Osteoblast (primary cell): ENCODE results near the gene DONSON. TPM values are rescaled to one million over a fixed set of nuclear protein-coding genes. Genes with fewer than 3 reads are reported as not detected.

Source experiments
- DNase-seq: peaks from one replicate; pipeline ENCODE4 v3.0.0; 2011; ENCODE audit warnings: low spot score, mixed read lengths; ENCODE audit not compliant: insufficient read length; ENCODE audit errors: missing footprints
- H2AFZ ChIP-seq: 2 replicates; pipeline ENCODE4 v1.6.0; 2011; ENCODE audit warnings: mild to moderate bottlenecking, low read length
- H3K27ac ChIP-seq: 2 replicates; pipeline ENCODE4 v1.5.1; 2011; ENCODE audit warnings: mild to moderate bottlenecking, low read depth, low read length, moderate library complexity
- H3K27me3 ChIP-seq: 2 replicates; pipeline ENCODE4 v1.6.0; 2012; ENCODE audit warnings: mild to moderate bottlenecking, control low read depth, inconsistent platforms, low read length, moderate library complexity; ENCODE audit not compliant: insufficient read depth
- H3K36me3 ChIP-seq: 2 replicates; pipeline ENCODE4 v1.5.1; 2011; ENCODE audit warnings: mild to moderate bottlenecking, low read length, control low read depth, moderate library complexity; ENCODE audit not compliant: insufficient read depth
- H3K4me1 ChIP-seq: 2 replicates; pipeline ENCODE4 v1.5.1; 2011; ENCODE audit warnings: mild to moderate bottlenecking, low read length, control low read depth, moderate library complexity; ENCODE audit not compliant: insufficient read depth
- H3K4me2 ChIP-seq: 2 replicates; pipeline ENCODE4 v1.6.0; 2011; ENCODE audit warnings: mild to moderate bottlenecking, low read length; ENCODE audit not compliant: insufficient read depth
- H3K4me3 ChIP-seq: fragments of 200-600 bp; sonication (generic); 3 replicates; pipeline ENCODE4 v1.5.1; 2012; ENCODE audit warnings: mild to moderate bottlenecking, low read length, inconsistent platforms; ENCODE audit not compliant: insufficient read depth
- H3K79me2 ChIP-seq: 2 replicates; pipeline ENCODE4 v1.6.0; 2012; ENCODE audit warnings: mild to moderate bottlenecking, low read length, control low read depth, inconsistent platforms; ENCODE audit not compliant: insufficient read depth
- H3K9me3 ChIP-seq: 2 replicates; pipeline ENCODE4 v1.5.1; 2011; ENCODE audit warnings: low read depth, low read length, control low read depth
- H4K20me1 ChIP-seq: 2 replicates; pipeline ENCODE4 v1.6.0; 2012; ENCODE audit warnings: mild to moderate bottlenecking, low read length, control low read depth; ENCODE audit not compliant: insufficient read depth
- CTCF ChIP-seq: IDR thresholded peaks from 2 replicates; pipeline ENCODE4 v1.5.1; 2011; ENCODE audit warnings: mild to moderate bottlenecking, low read depth, low read length, moderate library complexity; ENCODE audit errors: extremely low read depth
- total RNA-seq: library from RNA; depleted of rRNA; stranded (reverse); fragments of >200 nt; gene quantifications from 2 replicates; pipeline ENCODE4 v1.2.3, GENCODE V29; 2012

The DONSON gene
- total RNA-seq, 1 donor: 10.9 TPM

- peaks cover 55% of the 10 kb centered on the region for H4K20me1 ChIP-seq
- H3K4me3 ChIP-seq: no peak overlapping the region
- peak overlapping the region; percentile 85 for H3K4me2 ChIP-seq
Observed at GRCh38 chr21:33546086-33546485, 42.4 kb downstream of the DONSON start.

GRCh38 chr21:33544451-33545195 lies 43.9 kb downstream of the DONSON start:
- Histone ChIP-seq H3K36me3 (peaks cover 32% of the 10 kb centered on the region), H3K4me1 (peaks cover 29% of the 10 kb centered on the region), H3K4me2 (peak overlapping the region; percentile 85), H3K27ac (peak overlapping the region; percentile 100), H2AFZ (no peak overlapping the region), H4K20me1 (peaks cover 41% of the 10 kb centered on the region), H3K9me3 (no peaks in the 10 kb centered on the region), H3K27me3 (no peaks in the 10 kb centered on the region), H3K4me3 (peak overlapping the region; percentile 86), H3K79me2 (peaks cover 84% of the 10 kb centered on the region)
- TF ChIP-seq CTCF: no peak
- no peak for DNase-seq

More at GRCh38 chr21:33546086-33546485, 42.4 kb downstream of the DONSON start:
- DNase-seq: peak; percentile 42
- Histone ChIP-seq H3K27me3 (no peaks in the 10 kb centered on the region), H3K79me2 (peaks cover 91% of the 10 kb centered on the region), H2AFZ (no peak overlapping the region), H3K36me3 (peaks cover 47% of the 10 kb centered on the region), H3K27ac (peak overlapping the region; percentile 100), H3K4me1 (peaks cover 16% of the 10 kb centered on the region), H3K9me3 (no peaks in the 10 kb centered on the region)
- no peak for TF ChIP-seq CTCF

GRCh38 chr21:33543505-33544129 lies 44.9 kb downstream of the DONSON start:
- TF ChIP-seq CTCF: no peak
- Histone ChIP-seq H3K4me1 (peaks cover 34% of the 10 kb centered on the region), H3K36me3 (peaks cover 25% of the 10 kb centered on the region), H3K79me2 (peaks cover 81% of the 10 kb centered on the region), H3K4me3 (peak overlapping the region; percentile 86), H3K27me3 (no peaks in the 10 kb centered on the region), H3K4me2 (peak overlapping the region; percentile 85), H3K27ac (peak overlapping the region; percentile 100), H3K9me3 (no peaks in the 10 kb centered on the region), H4K20me1 (peaks cover 37% of the 10 kb centered on the region), H2AFZ (peak overlapping the region; percentile 81)
- peak; percentile 53 for DNase-seq
